ENCODE measurements around the gene MAT2A.
"Not testable (repeated sequence)": the region's sequence is repeated elsewhere in the genome, so short reads cannot be mapped to it uniquely, and the experiment has no call there.

The MAT2A gene

DNA sequence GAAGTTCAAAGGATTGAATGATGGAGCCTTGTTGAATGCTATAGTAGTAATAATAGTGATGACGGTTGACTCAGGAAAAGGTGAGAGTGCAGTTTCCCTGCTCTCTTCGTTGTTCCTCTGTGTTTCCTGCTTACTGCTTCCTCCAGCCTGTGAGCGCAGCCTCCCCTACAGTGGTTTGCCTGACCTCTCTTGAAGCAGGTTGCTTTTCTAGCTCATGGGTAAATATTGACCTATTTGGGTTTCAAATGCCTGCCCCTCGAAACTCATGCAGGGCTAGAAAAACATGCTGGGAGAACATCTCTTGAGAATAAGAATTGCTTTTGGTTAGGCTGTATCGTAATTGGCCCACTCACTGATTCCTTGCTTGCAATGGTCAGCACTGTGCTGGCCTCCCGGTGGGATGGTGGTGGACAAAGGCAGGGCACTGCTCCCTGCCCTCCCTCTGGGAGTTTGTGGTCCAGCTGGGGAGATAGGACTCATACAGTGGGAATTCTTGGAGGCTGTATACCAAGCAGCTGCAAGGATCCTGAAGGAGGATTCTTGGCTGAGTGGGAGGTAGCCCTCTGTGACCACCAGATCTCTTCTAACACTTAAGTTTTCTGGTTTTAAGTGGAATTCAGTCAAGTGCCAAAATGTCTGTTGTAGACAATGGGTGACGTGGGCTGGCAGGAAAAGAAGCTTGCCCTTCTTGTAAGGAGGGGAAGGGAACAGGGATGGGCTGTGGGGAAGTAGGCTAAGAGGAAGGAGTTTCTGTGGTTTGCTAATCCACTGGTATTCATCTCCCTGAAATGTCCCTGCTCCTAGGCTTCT, 51.2 kb downstream of the MAT2A start:
- no peaks in the 10 kb centered on the region for H3K36me3 ChIP-seq
- no peaks in the 10 kb centered on the region for H3K9me3 ChIP-seq
- no peak overlapping the region for H3K4me3 ChIP-seq (ENCODE audit: low read depth, low read length)
- no peak for DNase-seq
- no peaks in the 10 kb centered on the region for H3K4me1 ChIP-seq
- H3K27me3 ChIP-seq: no peaks in the 10 kb centered on the region
- TF ChIP-seq, protein P1, sequence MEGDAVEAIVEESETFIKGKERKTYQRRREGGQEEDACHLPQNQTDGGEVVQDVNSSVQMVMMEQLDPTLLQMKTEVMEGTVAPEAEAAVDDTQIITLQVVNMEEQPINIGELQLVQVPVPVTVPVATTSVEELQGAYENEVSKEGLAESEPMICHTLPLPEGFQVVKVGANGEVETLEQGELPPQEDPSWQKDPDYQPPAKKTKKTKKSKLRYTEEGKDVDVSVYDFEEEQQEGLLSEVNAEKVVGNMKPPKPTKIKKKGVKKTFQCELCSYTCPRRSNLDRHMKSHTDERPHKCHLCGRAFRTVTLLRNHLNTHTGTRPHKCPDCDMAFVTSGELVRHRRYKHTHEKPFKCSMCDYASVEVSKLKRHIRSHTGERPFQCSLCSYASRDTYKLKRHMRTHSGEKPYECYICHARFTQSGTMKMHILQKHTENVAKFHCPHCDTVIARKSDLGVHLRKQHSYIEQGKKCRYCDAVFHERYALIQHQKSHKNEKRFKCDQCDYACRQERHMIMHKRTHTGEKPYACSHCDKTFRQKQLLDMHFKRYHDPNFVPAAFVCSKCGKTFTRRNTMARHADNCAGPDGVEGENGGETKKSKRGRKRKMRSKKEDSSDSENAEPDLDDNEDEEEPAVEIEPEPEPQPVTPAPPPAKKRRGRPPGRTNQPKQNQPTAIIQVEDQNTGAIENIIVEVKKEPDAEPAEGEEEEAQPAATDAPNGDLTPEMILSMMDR (IDR thresholded peaks at IDR 0.05; ENCODE audit: low read depth, low read length): no peak

DNA sequence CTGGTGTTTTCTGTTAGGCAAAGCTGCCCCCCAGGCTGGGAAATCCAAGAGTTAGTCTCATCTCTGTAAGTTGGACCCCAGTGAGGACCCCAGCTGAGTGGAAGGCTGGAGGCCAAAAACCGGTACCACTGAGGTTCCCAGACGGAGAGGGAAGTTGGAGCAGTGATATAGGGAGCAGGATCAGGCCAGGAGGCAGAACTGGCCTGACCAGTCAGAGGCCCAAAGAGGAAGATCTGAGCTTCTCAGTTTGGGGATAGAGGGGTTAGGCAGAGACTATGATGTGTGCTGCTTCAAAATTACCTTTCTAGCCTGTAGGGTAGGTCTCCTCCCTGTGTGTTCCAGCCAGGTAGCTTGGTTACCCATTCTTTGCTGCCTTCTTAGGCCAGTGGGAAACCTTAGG, 52.0 kb downstream of the MAT2A start:
- TF ChIP-seq, protein P1 (IDR thresholded peaks at IDR 0.05; ENCODE audit: low read depth, low read length): no peak
- no peaks in the 10 kb centered on the region for H3K4me1 ChIP-seq

DNA sequence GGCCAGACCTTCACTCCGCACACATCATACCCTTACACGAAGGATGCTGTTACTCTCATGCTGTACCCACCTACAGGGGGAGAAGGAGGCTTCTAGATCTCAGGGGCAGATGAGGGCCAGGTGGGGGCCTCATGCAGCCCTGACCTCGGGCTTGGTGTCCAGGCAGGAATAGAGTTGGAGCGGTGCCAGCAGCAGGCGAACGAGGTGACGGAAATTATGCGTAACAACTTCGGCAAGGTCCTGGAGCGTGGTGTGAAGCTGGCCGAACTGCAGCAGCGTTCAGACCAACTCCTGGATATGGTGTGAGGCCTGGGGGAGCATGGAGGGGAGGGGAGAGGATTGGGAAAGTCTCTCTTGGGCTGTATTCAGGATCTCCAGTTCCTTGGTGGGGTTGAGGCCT, 52.6 kb downstream of the MAT2A start:
- no peak for DNase-seq
- Histone ChIP-seq H3K4me3 (ENCODE audit: low read depth, low read length) (no peak overlapping the region), H3K27me3 (no peaks in the 10 kb centered on the region), H3K4me1 (no peaks in the 10 kb centered on the region), H3K36me3 (no peaks in the 10 kb centered on the region), H3K9me3 (no peaks in the 10 kb centered on the region)
- TF ChIP-seq, protein P1 (IDR thresholded peaks at IDR 0.05; ENCODE audit: low read depth, low read length): no peak

More for the DNA sequence above, 52.0 kb downstream of the MAT2A start:
- Histone ChIP-seq H3K4me3 (ENCODE audit: low read depth, low read length) (no peak overlapping the region), H3K27me3 (no peaks in the 10 kb centered on the region), H3K36me3 (no peaks in the 10 kb centered on the region), H3K9me3 (no peaks in the 10 kb centered on the region)
- DNase-seq: no peak

GRCh38 chr2:85592299-85592698, 53.3 kb downstream of the MAT2A start:
- not testable (repeated sequence) for DNase-seq; H3K27me3 ChIP-seq; H3K36me3 ChIP-seq; H3K4me3 ChIP-seq (ENCODE audit: low read depth, low read length); H3K4me1 ChIP-seq; H3K9me3 ChIP-seq

GRCh38 chr2:85593023-85593422, 54.1 kb downstream of the MAT2A start:
- Histone ChIP-seq H3K4me1 (no peaks in the 10 kb centered on the region), H3K27me3 (no peaks in the 10 kb centered on the region), H3K9me3 (no peaks in the 10 kb centered on the region), H3K4me3 (ENCODE audit: low read depth, low read length) (no peak overlapping the region), H3K36me3 (no peaks in the 10 kb centered on the region)
- TF ChIP-seq, protein P1 (IDR thresholded peaks at IDR 0.05; ENCODE audit: low read depth, low read length): no peak
- DNase-seq: no peak
